HG03097 (cell line): ENCODE measurements around the gene SCUBE3.

Source experiments
- ATAC-seq: cut with Tn5 transposase; IDR thresholded peaks from one replicate; pipeline ENCODE4 v1.9.1; 2021; ENCODE audit not compliant: unreplicated experiment, low FRiP score

The SCUBE3 gene

DNA sequence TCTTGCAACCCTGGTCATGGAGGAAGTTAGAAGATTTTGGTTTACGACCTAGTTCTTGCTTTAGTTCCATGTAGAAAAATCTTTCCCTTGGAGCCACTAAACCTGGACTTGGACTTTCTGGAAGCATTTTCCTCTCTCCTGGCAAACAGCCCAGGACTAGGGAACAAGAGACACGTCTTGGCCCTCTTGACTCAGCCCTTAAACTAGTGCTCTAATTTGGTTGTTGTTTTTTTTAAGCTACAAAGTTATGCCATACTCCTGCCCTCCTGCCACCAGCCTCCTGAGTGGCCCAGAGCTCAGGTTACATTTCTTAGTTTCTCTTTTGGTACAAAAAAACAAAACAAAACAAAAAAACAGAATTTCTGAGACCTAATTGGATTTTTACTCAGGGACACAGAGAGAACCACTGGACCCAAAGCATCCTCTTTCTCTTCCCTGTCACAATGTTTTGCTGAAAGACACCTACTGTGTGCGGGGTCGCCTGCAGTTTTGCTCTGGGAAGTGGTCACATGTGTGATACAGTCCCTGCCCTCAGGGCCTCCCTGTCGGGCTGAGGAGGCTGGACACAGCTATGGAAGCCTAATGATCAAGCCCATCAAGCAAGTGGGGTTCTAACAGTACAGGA, 32.3 kb upstream of the SCUBE3 start:
- ATAC-seq, result no peak

DNA sequence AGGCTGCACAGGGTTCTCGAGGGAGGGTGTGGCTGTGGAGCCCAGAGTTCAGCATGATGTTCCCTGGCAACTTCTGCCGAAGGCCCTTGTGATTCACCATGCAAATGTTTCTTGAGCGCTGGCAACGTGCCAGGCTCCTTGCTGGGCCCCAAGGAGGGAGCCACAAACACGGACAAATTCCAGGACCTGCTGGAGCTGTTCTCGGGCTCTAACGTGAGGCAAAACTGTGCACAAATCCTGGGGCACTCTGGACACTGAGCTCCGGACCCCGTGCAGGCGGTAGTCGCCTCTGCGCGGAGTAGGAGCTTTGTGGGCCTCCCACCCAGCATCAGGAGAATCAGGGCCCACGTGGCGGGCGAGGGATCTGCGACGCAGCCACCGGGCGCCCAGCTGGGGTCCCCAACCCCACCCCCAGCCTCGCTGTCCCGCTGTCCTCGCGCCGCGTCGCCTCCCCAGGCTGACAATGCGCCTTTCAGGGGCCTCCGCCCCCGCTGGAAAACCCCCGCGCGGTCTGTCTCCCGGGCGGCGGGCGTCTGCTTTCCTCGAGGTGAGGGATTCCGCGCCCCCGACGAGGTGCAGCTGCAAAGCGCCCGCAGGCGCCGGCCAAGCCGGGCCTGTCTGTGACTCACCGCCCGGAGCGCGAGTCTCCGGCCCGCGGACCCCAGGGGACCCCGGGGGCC, 31.7 kb upstream of the SCUBE3 start:
- no peak for ATAC-seq

DNA sequence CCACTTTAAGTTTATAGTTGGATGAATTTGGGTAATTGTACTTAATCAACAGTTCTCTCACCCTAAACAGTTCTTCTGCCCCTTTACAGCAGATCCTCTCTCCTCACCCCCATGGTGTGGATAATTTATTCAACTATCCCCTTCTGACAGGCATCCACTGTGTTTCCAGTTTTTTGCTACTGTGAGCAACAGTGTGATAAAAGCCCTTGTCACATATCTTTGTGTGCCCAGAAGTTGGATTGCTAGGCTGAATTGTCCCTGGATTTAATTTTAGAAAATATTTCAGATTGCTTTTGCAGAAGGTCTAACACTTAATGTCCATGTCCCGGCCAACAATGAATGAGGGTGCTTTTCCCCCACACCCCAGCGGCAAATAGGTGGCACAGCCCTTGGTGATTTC, 30.5 kb upstream of the SCUBE3 start:
- ATAC-seq, result no peak

DNA sequence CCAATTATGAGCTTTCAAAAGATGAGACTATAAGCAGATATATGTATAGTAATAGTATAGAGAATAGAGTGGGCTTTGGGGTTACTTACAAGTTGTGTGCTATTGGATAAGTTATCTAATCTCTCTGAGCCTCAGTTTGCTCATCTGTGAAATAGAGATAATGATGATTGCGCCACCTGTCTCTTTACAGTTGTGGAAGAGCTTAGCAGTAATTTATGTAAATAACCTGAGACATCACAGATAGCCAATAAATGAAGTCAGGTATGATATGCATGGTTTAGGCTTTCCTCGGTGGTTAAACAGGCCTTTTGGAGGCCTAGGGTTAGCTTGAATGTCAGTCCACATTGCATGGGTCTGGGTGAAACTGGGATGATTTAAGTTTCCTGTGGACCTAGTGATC, 29.8 kb upstream of the SCUBE3 start:
- ATAC-seq, result no peak

DNA sequence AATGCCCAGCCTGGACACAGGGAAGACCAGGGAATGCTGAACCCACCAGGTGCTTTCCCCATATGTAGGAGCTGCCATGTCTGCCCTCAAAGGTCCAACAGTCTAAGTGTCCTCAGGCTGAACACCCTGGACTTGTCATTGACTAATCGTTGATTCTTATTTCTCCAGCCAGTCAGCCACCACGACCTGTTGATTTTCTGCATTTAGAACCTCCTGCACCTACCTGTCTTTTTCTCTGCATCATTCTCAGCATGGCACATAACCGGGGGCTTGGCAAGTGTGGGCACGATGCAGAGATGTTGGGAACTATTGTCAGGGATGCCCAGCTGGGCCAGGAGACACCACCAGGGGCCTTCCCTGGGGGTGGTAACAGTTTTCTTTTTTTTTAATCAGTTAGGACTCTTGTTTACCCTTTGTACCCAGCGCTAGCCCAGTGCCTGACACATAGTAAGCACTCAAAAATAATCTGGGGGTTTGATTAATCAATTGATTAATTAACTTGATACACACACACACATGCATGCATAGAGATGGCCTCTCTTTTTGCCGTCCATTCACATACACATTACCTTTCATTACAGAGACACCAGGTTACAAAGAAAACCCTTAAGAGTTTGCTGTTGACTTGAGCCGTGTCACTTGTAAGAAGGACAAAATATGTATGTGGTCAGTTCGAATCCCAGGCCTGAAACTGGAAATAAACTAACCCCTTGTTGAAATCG, 29.0 kb upstream of the SCUBE3 start:
- no peak for ATAC-seq

DNA sequence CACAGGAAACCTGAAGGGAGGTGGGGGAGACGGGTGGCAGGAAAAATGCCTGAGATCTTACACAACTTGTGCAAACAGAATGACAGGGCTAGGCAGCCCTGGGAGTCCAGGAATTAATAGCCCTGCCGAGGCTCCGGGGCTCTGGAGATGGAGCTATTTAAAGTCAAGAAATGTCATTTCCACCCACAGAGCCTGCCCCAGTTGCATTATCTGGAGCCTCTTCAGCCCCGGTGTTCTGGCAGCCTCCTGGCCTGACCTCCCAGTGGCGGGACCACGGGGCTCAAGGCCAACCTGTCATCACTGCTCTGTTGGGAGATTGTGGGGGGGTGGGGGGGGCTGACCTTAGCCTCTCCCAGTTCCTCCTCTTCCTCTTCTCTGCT, 28.5 kb upstream of the SCUBE3 start:
- no peak for ATAC-seq

DNA sequence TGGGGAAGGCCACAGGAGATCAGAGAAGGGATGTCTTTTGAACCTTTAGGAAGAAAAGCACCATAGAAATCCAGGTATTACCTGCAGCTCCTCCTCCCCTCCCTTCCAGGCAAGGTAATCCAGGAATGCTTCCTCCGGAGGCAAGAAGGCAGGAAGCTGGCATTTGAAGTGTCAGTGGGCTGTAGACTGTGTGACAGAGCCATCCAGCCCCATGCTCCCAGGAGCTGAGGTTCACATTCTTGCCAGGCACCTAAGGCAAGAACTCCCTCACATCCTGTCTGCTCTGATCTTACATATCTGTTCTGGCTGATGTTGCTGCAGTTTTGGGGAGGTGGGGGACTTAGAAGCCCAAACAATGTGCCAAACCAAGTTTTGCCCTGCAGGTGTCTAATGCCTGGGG, 27.8 kb upstream of the SCUBE3 start:
- ATAC-seq, result no peak

DNA sequence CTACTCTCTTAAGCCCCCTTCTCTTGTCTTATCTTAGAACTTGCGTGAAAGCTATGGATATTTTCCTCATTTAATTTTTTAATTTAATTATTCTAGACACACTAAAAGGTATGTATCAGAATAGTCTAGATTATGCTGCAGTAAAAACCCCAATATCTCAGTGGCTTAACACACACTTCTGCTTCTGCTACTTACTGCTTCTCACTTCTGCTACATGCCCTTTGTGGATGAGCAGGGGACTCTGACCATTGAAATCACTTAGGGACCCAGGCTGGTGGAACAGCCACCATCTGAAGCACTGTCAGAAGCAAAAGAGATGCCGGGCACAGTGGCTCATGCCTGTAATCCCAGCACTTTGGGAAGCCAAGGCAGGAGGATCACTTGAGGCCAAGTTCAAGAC, 27.2 kb upstream of the SCUBE3 start:
- no peak for ATAC-seq

DNA sequence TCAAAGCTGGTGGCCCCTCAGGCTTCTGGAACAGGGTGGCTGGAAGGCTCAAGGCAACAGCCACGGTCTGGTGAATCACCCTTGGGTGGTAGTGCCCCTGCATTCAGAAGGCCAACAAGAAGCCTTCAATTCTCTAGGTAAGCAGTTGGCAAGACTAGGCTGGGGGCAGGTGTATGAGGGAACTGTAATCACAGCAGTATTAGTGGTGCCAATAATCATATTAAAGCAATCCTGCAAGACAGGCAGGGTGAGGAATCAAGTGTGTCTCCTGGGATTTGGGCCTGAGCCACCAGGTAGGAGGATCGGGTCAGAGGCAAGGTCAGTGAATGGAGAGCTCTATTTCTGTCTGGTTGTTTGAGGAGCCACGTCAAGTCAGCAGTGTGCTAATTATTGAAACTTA, 24.9 kb upstream of the SCUBE3 start:
- ATAC-seq, result no peak

DNA sequence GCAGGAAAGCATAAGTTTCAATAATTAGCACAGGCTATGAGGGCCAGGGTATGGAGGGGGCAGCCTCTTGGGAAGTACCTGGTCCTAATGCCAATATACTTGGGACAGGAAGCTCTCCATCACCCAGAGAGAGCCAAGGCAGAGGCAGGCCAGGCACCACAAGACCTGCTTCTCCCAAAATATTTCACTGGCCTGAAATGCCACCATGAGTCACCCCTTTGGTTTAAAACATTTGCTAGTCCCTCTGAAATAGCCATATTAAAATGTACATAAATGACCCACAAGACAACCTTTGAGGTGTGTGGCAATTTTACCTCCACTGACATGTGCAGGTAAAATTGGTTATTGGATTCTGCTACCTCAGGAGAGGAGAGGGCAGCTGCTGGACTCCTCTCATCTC, 23.4 kb upstream of the SCUBE3 start:
- no peak for ATAC-seq

DNA sequence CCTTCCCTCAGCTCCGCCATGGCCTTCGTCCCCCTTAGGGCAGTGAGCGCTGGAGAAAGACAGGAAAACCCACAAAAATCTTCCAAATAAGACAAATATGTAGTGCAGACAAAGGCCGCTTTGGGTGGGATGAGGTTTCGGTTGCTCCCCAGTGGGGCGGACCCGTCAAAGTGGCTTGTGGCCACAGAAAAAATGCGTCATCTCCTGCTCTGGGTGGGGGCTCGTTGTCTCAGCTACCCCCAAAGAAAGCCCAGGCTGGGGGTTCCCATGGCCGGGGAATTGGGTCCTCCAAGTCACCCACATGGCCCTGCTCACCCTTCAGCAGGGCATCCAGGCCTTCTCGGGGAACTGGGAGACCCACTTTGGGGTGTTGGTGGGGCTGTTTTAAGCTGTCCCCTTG, 21.9 kb upstream of the SCUBE3 start:
- no peak for ATAC-seq

DNA sequence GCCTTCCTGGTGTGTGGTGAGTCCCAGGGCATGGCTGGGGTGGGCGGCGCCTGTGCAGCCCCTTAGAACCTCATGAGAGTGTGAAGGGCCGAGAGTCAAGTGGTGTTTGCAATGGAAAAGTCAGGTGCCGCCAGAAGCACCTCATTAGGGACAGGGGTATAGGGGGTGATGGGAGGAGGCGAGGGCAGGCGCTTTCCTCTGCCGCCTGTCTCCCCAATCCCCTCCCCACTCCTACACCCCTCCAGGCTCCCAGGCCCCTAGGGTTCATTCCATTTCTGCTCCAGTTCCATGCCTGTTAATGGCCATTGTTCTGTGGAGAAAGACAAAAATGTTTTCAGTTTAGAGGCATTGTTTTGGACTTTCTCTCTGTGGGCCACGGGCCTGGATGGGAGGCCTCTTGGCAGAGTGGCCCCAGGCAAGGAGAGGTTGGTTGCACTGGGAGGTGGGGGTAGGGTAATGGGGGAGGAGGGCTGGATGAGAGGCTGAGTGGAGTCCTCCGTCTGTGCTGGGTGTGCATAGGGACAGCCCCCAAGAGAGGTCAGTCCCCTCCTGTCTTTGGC, 21.4 kb upstream of the SCUBE3 start:
- no peak for ATAC-seq

DNA sequence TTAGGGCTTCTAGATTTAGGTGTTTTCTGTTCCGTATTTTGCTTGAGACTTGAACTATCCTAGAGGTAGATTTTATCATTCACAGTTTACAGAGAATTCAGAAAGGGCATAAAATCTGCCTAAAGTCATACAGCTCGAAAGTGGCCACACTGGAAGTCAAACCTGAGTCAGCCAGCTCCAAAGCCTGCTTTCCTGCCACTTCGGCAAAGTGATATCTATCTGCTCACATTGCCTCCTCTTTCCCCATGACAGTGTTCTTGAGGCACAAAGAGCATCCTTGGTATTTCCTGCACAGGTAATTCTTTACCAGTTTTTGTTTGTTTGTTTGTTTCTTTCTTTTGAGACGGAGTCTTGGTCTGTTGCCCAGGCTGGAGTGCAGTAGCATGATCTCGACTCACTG, 19.4 kb upstream of the SCUBE3 start:
- no peak for ATAC-seq

DNA sequence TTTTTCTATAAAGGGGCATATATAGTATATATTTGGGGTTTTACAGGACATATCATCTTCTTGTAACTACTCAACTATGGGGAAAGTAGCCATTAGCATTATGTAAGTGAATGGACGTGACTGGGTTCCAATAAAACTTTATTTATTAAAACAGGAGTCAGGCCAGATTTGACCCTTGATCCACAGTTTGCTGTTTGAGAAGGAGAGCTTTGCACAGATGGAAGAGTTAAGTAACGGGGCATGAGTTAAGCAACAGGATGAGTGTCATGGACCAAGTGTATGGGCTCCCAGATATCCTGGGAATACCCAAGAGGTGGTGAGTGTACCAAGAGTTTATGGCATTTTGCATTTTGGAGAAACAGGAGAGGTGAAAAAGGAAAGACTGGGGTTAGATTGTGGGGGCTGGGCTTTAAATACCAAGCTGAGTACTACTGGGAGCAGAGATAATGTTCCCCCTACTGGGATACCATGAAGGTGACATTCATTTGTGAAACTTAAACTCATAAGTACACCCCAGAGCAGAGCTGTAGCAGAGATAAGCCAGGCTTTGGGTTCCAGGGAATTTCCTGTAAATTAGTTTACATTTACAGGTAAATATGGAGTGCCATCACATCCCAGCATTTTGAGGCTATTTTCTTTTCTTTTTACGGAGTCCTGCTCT, 18.5 kb upstream of the SCUBE3 start:
- no peak for ATAC-seq

DNA sequence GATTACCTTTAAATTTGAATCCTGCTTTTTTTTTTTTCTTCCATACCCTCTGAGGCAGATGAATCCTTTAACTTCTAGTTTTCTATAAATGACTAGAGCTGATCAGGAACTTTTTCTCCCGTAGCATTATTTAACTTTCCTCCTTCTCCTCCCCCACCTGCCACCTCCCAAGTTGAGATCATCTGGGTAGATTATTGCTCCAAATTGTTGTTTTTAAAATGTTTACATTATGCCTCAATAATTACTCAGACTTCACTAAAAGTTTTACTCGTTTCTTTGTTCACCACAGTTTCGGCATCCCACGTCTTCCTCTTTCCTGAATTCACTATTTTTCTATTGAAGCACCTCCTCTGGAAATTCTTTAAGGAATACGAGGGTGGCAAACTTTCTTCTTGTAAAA, 16.6 kb upstream of the SCUBE3 start:
- no peak for ATAC-seq

DNA sequence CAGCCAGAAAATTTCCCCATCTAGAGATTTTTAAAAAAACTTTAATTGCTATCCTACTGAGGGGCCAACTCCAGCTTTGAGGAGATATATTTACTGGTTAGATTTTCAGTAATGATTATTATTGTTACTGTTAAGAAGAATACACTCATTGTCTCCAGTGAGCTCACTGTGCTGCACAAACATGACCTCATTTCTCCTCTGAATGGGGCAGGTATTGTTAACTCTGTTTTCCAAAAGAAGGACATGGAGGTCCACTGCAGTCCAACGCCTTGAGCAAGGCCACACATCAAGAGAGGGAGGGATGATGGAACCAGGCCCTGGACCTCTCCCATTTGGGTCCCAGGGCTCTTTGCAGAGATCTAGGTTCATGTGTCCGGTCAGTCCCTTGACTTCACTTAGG, 13.9 kb upstream of the SCUBE3 start:
- no peak for ATAC-seq

DNA sequence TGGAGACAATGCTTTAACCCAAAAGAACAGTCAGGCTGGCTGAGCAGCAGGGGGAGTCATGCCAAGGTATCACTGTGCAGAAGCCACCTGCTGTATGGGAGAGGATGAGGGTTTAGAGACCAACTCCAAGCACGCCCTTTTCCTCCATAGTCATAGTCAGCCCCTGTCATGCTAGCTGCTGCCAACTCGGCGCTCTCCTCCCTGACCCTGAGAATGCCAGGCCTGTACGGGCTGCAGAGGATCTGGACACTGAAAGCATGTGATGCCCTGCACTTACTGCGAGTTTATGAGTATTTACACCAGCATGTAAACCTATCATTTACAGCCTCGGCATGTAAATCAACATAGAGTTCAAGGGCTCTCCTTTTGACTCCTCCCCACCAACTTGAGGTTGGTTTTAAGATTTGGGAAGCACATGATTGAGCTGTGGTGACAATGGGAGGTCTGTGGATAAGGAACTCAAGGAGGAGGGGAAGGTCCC, 11.7 kb upstream of the SCUBE3 start:
- ATAC-seq, result no peak

DNA sequence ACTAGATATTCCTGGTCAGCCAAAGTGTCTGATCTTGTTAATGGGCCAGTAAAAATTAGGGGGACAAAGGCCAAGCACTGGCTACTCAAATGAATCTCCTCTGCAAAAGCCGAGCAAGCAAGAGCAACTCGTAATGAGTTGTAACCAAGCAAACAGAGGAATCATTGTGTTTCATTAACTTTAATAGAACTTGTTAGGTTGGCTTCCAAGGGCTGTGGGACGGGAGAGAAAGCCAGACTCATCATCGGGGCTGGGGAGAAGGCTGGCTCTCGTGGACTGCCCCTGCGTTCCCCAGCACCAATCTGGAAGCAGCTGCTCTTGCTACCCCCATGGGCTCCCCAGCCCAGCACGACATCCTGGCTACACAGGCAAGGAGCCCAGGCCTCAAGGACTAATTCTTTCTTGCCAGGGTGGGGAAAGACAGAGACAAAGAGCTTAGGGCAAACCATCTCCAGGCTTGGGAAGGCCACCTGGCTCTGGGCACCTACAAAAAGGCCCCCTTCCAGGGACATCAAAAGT, 10.5 kb upstream of the SCUBE3 start:
- ATAC-seq, result no peak

DNA sequence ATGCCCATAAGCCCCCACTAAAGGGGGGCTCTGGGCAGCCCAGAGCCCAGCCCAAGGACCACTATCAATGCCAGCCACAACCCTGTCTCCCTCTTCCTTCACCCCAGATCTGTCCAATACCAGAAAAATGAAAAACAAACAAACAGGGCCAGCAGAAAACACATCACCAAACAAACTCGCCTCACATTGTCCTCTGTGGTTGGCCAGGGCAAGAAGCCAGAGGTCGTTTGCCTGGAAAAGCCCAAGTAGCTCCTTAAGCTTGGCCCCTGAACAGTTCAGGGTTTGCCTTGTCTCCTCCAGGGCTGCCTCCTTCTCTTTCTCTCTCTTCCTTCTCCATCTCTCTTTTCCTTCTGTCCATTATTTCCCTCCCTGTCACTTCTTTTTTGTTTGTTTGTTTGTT, 10.1 kb upstream of the SCUBE3 start:
- ATAC-seq, result no peak

DNA sequence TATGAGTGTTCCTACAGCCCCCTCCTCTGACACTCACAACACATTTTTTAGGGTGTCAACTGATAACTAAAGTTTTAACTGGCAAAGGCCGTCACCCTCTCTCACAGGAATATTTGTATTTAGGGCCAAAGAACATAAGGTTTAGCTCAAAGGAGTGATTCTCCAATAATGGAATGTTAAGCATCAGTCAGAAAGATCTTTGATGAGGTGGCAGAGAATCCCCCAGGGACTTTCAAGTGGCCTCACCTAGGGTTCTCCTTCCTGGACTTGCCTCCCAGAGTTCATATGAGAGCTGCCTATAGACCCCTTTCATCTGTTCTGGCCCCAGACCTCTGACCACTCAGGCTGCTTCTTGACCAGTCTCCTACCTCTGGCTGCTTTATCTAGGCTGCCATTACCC, 7.4 kb upstream of the SCUBE3 start:
- no peak for ATAC-seq

DNA sequence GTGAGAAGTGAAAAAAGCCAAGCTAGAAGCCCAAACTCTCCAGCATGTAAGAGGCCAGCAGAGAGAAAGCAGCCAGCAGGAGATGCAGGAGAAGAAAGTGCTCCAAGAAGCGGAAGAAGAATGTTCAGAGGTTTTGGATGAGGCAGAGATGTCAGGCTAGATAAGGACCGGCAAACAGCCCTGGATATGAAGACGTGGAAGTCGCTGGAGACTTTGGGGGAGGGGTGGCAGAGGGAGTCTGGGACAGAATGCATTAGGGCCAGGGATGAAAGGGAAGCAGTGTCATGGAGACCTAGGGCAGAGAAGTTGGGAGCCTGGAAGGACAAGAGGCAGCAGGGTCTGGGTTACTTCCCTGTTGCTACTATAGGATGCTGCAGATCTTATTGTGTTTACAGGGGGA, 5.3 kb upstream of the SCUBE3 start:
- no peak for ATAC-seq
